Spleen (tissue), 11 donors: ENCODE data around the gene UBR1. TPM values are rescaled to one million over a fixed set of nuclear protein-coding genes. Genes with fewer than 3 reads are reported as not detected.

Source experiments
- DNase-seq: peaks from one replicate; pipeline ENCODE4 v3.0.0-alpha.2; 2020
- H3K27ac ChIP-seq, 8 donors: fragments of 200-600 bp; sonication (generic) in 7 of 8; 1 replicate in 4 of 8; 2 replicates in 4 of 8; pipeline versions ENCODE4 v1.5.0 to v1.8.0; 2016 to 2021; ENCODE audit warnings: inconsistent platforms in 4 of 8, mild to moderate bottlenecking in 4 of 8, moderate library complexity in 1 of 8
- H3K27me3 ChIP-seq, 7 donors: fragments of 200-600 bp; sonication (generic) in 6 of 7; replicated peaks in 1 of 7; 1 replicate in 4 of 7; 2 replicates in 3 of 7; pipeline versions ENCODE4 v1.5.0 to v1.8.0; 2016 to 2021; ENCODE audit warnings: inconsistent platforms in 3 of 7, mild to moderate bottlenecking in 1 of 7
- H3K36me3 ChIP-seq, 6 donors: fragments of 200-600 bp; sonication (generic) in 5 of 6; 1 replicate in 4 of 6; 2 replicates in 2 of 6; pipeline versions ENCODE4 v1.5.0 to v1.8.0; 2016 to 2021; ENCODE audit warnings: inconsistent platforms in 2 of 6
- H3K4me1 ChIP-seq, 6 donors: fragments of 200-600 bp; sonication (generic) in 5 of 6; 1 replicate in 3 of 6; 2 replicates in 3 of 6; pipeline versions ENCODE4 v1.5.0 to v1.8.0; 2016 to 2021; ENCODE audit warnings: inconsistent platforms in 3 of 6
- H3K4me3 ChIP-seq, 8 donors: fragments of 200-600 bp; sonication (generic) in 7 of 8; 1 replicate in 4 of 8; 2 replicates in 4 of 8; pipeline versions ENCODE4 v1.5.0 to v1.8.0; 2016 to 2021; ENCODE audit warnings: inconsistent platforms in 4 of 8, mild to moderate bottlenecking in 4 of 8, moderate library complexity in 2 of 8
- H3K9me3 ChIP-seq, 8 donors: fragments of 200-600 bp; sonication (generic) in 7 of 8; 1 replicate in 4 of 8; 2 replicates in 4 of 8; pipeline versions ENCODE4 v1.5.0 to v1.8.0; 2016 to 2021; ENCODE audit warnings: inconsistent platforms in 4 of 8
- POLR2A ChIP-seq, 3 donors: fragments of 450-650 bp; IDR thresholded peaks; one replicate each; pipeline ENCODE4 v1.5.1; 2017; ENCODE audit warnings: antibody characterized with exemption in 3 of 3, mild to moderate bottlenecking in 1 of 3
- POLR2AphosphoS5 ChIP-seq, 3 donors: sonication (generic); formaldehyde crosslinking; IDR thresholded peaks; one replicate each; pipeline ENCODE4 v1.5.1; 2017; ENCODE audit warnings: antibody characterized with exemption in 3 of 3
- WGBS, 5 donors: extraction: QIAGEN DNeasy Blood & Tissue Kit in 3 of 5; methylation state at CpG; one replicate each; pipeline versions ENCODE4 v1.1.5 to v1.1.7; 2013 to 2018; 5-methylcytosine and 5-hydroxymethylcytosine counted together
- intact Hi-C: fragments of 100-400 bp; cut with DNase I; formaldehyde crosslinking; loops from one replicate; pipeline ENCODE4 v1.15.0; 2023; ENCODE audit warnings: low total_unique reads
- polyA plus RNA-seq, 3 donors: library from polyadenylated mRNA; stranded (reverse); fragments of 200-250 nt; gene quantifications; one replicate each; pipeline ENCODE4 v1.2.1, GENCODE V29; 2013
- total RNA-seq, 7 donors: library from RNA; depleted of rRNA in 3 of 7; stranded (reverse); fragments of >200 nt in 3 of 7; fragmentation: NEBNext Ultra II Directional in 4 of 7; extraction: Animal tissue kit (Norgen Biotek cat#: 25700) in 4 of 7; gene quantifications; one replicate each; pipeline versions ENCODE4 v1.1.0 to v1.2.1, GENCODE V29; 2016 to 2021
- TF ChIP-seq, protein P1 (sequence below), 11 experiments: fragments of 200-600 bp in 7 of 11; fragments of 450-650 bp in 4 of 11; sonication (generic) in 4 of 11; IDR thresholded peaks in 8 of 11; conservative IDR thresholded peaks in 3 of 11; 1 replicate in 7 of 11; 2 replicates in 4 of 11; pipeline versions ENCODE4 v1.4.0 to v1.8.0; 2016 to 2021; ENCODE audit warnings: antibody characterized with exemption in 11 of 11, inconsistent platforms in 4 of 11, mild to moderate bottlenecking in 1 of 11
- donor health status: healthy with polysubstance abuse.
- donor health status: DM: no; HTN: no; CAD: no; lungs with moderate emphysema.
- donor health status: DM: no; HTN: no; CAD: no.
- donor health status: Bipolar disorder and iron deficiency.
- donor health status: healthy.
- donor health status: DM: no; HTN: no; CAD: no.
- donor health status: DM: yes; HTN: yes; CAD: no.

UBR1 gene
- total and polyA plus RNA-seq, 10 donors: 4.3 to 69.2 (median 38.8) TPM

DNA sequence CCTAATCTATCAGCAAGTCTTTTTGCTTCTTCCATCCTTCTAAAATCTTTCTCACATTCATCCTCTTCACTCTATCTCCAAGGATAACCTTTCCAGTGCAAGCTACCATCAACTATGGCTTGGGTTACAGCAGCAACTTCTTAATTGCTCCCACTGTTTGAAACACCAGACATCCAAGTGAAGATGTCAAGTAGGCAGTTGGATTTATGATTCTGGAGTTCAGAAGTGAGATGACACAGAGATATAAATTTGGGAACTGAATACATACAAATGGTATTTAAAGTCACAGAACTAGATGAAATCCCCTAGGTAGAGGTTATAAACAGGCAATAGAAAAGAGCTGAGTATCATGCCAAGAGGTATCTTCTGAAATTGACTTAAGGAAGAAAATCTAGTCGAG, 3.7 kb downstream of the UBR1 start:
- Histone ChIP-seq H3K36me3 (peaks cover 0 to 56% (median 17%) of the 10 kb centered on the region in 6 donors), H3K4me3 (no peak overlapping the region), H3K4me1 (peaks cover 17 to 91% (median 44%) of the 10 kb centered on the region in 6 donors), H3K9me3 (no peaks in the 10 kb centered on the region), H3K27ac (no peak overlapping the region), H3K27me3 (no peaks in the 10 kb centered on the region)
- DNase-seq: no peak
- WGBS, 5 donors: 88 to 96% (median 91%) methylated on average over 1 of the region's 1 CpG
- TF ChIP-seq POLR2A (IDR thresholded peaks at IDR 0.05) (no peak), POLR2AphosphoS5 (IDR thresholded peaks at IDR 0.05) (no peak)
- TF ChIP-seq, protein P1, sequence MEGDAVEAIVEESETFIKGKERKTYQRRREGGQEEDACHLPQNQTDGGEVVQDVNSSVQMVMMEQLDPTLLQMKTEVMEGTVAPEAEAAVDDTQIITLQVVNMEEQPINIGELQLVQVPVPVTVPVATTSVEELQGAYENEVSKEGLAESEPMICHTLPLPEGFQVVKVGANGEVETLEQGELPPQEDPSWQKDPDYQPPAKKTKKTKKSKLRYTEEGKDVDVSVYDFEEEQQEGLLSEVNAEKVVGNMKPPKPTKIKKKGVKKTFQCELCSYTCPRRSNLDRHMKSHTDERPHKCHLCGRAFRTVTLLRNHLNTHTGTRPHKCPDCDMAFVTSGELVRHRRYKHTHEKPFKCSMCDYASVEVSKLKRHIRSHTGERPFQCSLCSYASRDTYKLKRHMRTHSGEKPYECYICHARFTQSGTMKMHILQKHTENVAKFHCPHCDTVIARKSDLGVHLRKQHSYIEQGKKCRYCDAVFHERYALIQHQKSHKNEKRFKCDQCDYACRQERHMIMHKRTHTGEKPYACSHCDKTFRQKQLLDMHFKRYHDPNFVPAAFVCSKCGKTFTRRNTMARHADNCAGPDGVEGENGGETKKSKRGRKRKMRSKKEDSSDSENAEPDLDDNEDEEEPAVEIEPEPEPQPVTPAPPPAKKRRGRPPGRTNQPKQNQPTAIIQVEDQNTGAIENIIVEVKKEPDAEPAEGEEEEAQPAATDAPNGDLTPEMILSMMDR (IDR thresholded peaks at IDR 0.05 in 8 of 11, conservative IDR thresholded peaks at IDR 0.05 in 3 of 11): no peak
- intact Hi-C loops: no loop called here

DNA sequence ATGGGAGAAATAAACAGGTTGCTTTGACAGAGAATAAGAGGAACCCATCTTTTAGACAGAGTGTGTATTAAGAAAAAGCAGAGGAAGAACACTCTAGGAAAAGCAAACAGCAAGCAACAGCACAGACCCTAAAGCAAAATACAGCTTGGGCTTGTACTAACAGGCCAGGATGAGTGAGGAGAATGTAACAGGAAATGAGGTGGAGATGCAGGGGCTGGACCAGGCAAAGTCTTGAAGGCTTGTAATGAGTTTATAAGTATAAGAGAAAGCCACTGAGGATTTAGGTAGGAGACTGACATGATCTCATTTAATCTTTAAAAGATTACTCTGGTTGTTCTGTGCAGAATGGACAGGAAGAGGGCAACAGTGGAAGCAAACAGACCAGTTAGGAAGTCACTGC, 4.9 kb downstream of the UBR1 start:
- Histone ChIP-seq H3K27ac (no peak overlapping the region), H3K36me3 (peaks cover 0 to 68% (median 17%) of the 10 kb centered on the region in 6 donors), H3K27me3 (no peaks in the 10 kb centered on the region), H3K4me3 (no peak overlapping the region), H3K9me3 (no peaks in the 10 kb centered on the region), H3K4me1 (peaks cover 17 to 85% (median 39%) of the 10 kb centered on the region in 6 donors)
- intact Hi-C loops: no loop called here
- no peak for TF ChIP-seq POLR2A (IDR thresholded peaks at IDR 0.05)
- TF ChIP-seq POLR2AphosphoS5 (IDR thresholded peaks at IDR 0.05): no peak
- TF ChIP-seq, protein P1 (IDR thresholded peaks at IDR 0.05 in 8 of 11, conservative IDR thresholded peaks at IDR 0.05 in 3 of 11): no peak
- no peak for DNase-seq

DNA sequence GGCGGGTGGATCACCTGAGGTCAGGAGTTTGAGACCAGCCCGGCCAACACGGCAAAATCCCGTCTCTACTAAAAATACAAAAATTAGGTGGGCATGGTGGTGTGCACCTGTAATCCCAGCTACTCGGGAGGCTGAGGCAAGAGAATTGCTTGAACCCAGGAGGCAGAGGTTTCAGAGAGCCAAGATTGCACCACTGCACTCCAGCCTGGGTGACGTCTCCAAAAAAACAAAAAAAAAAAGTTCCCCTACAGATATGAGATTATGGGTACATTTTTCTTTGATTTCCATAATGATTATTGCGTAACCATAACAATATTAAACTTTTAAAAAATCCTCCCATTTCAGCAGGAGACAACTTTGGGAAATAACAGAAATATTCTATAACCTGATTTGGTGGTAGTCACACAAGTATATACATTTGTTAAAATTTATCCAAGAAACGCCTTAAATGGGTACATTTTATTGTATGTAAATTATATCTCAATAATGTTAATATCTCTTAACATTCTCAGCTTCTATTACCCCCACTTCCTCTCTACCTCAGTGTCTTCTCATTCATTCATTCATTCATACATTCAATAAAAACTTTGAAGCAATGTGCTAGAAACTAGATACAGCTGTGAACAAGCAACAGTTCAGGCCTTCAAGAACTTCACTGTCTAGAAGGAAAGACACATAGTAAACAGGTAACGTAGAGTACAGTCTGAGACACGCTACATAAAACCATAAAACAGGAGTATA, 6.6 kb downstream of the UBR1 start:
- WGBS, 5 donors: 94 to 98% (median 96%) methylated on average over 10 of the region's 10 CpGs
- Histone ChIP-seq H3K27ac (no peak overlapping the region), H3K27me3 (no peaks in the 10 kb centered on the region), H3K4me1 (peaks cover 14 to 90% (median 36%) of the 10 kb centered on the region in 6 donors), H3K36me3 (peaks cover 0 to 68% (median 17%) of the 10 kb centered on the region in 6 donors), H3K4me3 (no peak overlapping the region), H3K9me3 (no peaks in the 10 kb centered on the region)
- DNase-seq: no peak
- TF ChIP-seq POLR2A (IDR thresholded peaks at IDR 0.05): no peak
- TF ChIP-seq POLR2AphosphoS5 (IDR thresholded peaks at IDR 0.05): no peak
- TF ChIP-seq, protein P1 (IDR thresholded peaks at IDR 0.05 in 8 of 11, conservative IDR thresholded peaks at IDR 0.05 in 3 of 11): no peak
- intact Hi-C loops: no loop called here

DNA sequence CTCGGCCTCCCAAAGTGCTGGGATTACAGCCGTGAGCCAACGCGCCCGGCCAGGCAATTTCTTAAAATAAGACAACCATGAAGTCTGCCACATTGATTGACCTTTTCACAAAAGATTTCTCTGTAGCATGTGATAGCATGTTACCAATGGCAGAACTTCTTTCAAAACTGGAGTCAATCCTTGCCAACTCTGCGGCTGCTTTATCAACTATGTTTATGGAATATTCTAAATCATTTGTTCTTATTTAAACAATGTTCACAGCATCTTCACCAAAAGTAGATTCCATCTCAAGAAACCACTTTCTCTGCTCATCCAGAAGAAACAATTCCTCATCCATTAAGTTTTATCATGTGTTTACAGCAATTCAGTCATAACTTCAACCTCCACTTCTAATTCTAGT, 9.4 kb downstream of the UBR1 start:
- whole genome bisulfite sequencing, 5 donors: 93 to 100% (median 96%) methylated on average over 6 of the region's 6 CpGs
- Histone ChIP-seq H3K4me1 (peaks cover 4 to 88% (median 30%) of the 10 kb centered on the region in 6 donors), H3K4me3 (no peak overlapping the region), H3K27me3 (no peaks in the 10 kb centered on the region), H3K36me3 (peaks cover 0 to 65% (median 14%) of the 10 kb centered on the region in 6 donors), H3K27ac (no peak overlapping the region), H3K9me3 (no peaks in the 10 kb centered on the region)
- no peak for DNase-seq
- TF ChIP-seq POLR2AphosphoS5 (IDR thresholded peaks at IDR 0.05): no peak
- TF ChIP-seq, protein P1 (IDR thresholded peaks at IDR 0.05 in 8 of 11, conservative IDR thresholded peaks at IDR 0.05 in 3 of 11): no peak
- no peak for TF ChIP-seq POLR2A (IDR thresholded peaks at IDR 0.05)
- intact Hi-C loops: no loop called here
